Tibial nerve (tissue), 4 donors: ENCODE data around the gene CD247. TPM values are rescaled to one million over a fixed set of nuclear protein-coding genes. Genes with fewer than 3 reads are reported as not detected.

Experiments used
- DNase-seq, 2 donors: peaks; one replicate each; pipeline ENCODE4 v3.0.0-alpha.2; 2019; ENCODE audit warnings: low spot score in 2 of 2
- H3K27ac ChIP-seq, 4 donors: fragments of 200-600 bp; sonication (generic) in 3 of 4; one replicate each; pipeline ENCODE4 v1.5.1; 2017 to 2019; ENCODE audit warnings: mild to moderate bottlenecking in 1 of 4
- H3K27me3 ChIP-seq, 2 donors: fragments of 200-600 bp; sonication (generic) in 1 of 2; one replicate each; pipeline versions ENCODE4 v1.5.1 to v1.6.0; 2017 to 2019
- H3K36me3 ChIP-seq, 3 donors: fragments of 200-600 bp; sonication (generic); one replicate each; pipeline ENCODE4 v1.5.1; 2018 to 2019
- H3K4me1 ChIP-seq, 4 donors: fragments of 200-600 bp; sonication (generic) in 3 of 4; one replicate each; pipeline ENCODE4 v1.5.1; 2017 to 2019
- H3K4me3 ChIP-seq, 4 donors: fragments of 200-600 bp; sonication (generic) in 3 of 4; one replicate each; pipeline ENCODE4 v1.5.1; 2017 to 2019; ENCODE audit warnings: mild to moderate bottlenecking in 1 of 4, moderate library complexity in 1 of 4
- H3K9me3 ChIP-seq, 4 donors: fragments of 200-600 bp; sonication (generic) in 3 of 4; one replicate each; pipeline ENCODE4 v1.5.1; 2017 to 2019
- EP300 ChIP-seq, 2 donors: sonication (generic); formaldehyde crosslinking; IDR thresholded peaks; one replicate each; pipeline ENCODE4 v1.6.1; 2017; ENCODE audit warnings: antibody characterized with exemption in 2 of 2, mild to moderate bottlenecking in 1 of 2
- POLR2A ChIP-seq, 2 donors: fragments of 450-650 bp; IDR thresholded peaks; one replicate each; pipeline ENCODE4 v1.6.1; 2017; ENCODE audit warnings: antibody characterized with exemption in 2 of 2, mild to moderate bottlenecking in 2 of 2, moderate library complexity in 2 of 2
- WGBS, 2 donors: methylation state at CpG; one replicate each; pipeline ENCODE4 v1.1.5; 2018; 5-methylcytosine and 5-hydroxymethylcytosine counted together
- total RNA-seq, 4 donors: library from RNA; depleted of rRNA; stranded (reverse); fragments of >200 nt; gene quantifications; one replicate each; pipeline ENCODE4 v1.1.0, GENCODE V29; 2016
- TF ChIP-seq, protein P1 (sequence below), 5 experiments: fragments of 200-600 bp in 3 of 5; fragments of 450-650 bp in 2 of 5; sonication (generic) in 3 of 5; IDR thresholded peaks; one replicate each; pipeline ENCODE4 v1.5.1; 2016 to 2019; ENCODE audit warnings: antibody characterized with exemption in 5 of 5, mild to moderate bottlenecking in 3 of 5, moderate library complexity in 2 of 5

CD247 gene
- total RNA-seq, 4 donors from 2014 or later, result 1.2 to 1.5 (median 1.4) TPM; not detected in 1

- Histone ChIP-seq H3K4me3 (no peak overlapping the region), H3K36me3 (no peaks in the 10 kb centered on the region), H3K9me3 (no peaks in the 10 kb centered on the region), H3K27me3 (no peaks in the 10 kb centered on the region), H3K4me1 (peaks cover 0 to 3% (median 0%) of the 10 kb centered on the region in 4 donors), H3K27ac (no peak overlapping the region)
- 77 to 79% methylated on average over 7 of the region's 7 CpGs for WGBS, 2 donors
- DNase-seq, result no peak
- TF ChIP-seq, protein P1, sequence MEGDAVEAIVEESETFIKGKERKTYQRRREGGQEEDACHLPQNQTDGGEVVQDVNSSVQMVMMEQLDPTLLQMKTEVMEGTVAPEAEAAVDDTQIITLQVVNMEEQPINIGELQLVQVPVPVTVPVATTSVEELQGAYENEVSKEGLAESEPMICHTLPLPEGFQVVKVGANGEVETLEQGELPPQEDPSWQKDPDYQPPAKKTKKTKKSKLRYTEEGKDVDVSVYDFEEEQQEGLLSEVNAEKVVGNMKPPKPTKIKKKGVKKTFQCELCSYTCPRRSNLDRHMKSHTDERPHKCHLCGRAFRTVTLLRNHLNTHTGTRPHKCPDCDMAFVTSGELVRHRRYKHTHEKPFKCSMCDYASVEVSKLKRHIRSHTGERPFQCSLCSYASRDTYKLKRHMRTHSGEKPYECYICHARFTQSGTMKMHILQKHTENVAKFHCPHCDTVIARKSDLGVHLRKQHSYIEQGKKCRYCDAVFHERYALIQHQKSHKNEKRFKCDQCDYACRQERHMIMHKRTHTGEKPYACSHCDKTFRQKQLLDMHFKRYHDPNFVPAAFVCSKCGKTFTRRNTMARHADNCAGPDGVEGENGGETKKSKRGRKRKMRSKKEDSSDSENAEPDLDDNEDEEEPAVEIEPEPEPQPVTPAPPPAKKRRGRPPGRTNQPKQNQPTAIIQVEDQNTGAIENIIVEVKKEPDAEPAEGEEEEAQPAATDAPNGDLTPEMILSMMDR (IDR thresholded peaks at IDR 0.05), result no peak
- TF ChIP-seq EP300 (IDR thresholded peaks at IDR 0.05), result no peak
- no peak for TF ChIP-seq POLR2A (IDR thresholded peaks at IDR 0.05)
Observed at GRCh38 chr1:167469280-167469965, 48.9 kb downstream of the CD247 start.

GRCh38 chr1:167467752-167468151 is 50.6 kb downstream of the CD247 start:
- no peaks in the 10 kb centered on the region for H3K36me3 ChIP-seq
- no peaks in the 10 kb centered on the region for H3K4me1 ChIP-seq
- WGBS, 2 donors, result 57 to 69% methylated on average over 9 of the region's 9 CpGs
- H3K9me3 ChIP-seq, result no peaks in the 10 kb centered on the region
- no peak overlapping the region for H3K27ac ChIP-seq
- no peak for TF ChIP-seq EP300 (IDR thresholded peaks at IDR 0.05)
- TF ChIP-seq POLR2A (IDR thresholded peaks at IDR 0.05), result no peak
- TF ChIP-seq, protein P1 (IDR thresholded peaks at IDR 0.05), result no peak
- no peak overlapping the region for H3K4me3 ChIP-seq
- DNase-seq, result no peak
- no peaks in the 10 kb centered on the region for H3K27me3 ChIP-seq

- DNase-seq, result no peak
- TF ChIP-seq EP300 (IDR thresholded peaks at IDR 0.05) (no peak), POLR2A (IDR thresholded peaks at IDR 0.05) (no peak)
- TF ChIP-seq, protein P1 (IDR thresholded peaks at IDR 0.05), result no peak
- Histone ChIP-seq H3K27ac (no peak overlapping the region), H3K9me3 (no peaks in the 10 kb centered on the region), H3K4me1 (no peaks in the 10 kb centered on the region), H3K27me3 (no peaks in the 10 kb centered on the region), H3K4me3 (no peak overlapping the region), H3K36me3 (no peaks in the 10 kb centered on the region)
- WGBS, 2 donors, result 81 to 84% methylated on average over 15 of the region's 15 CpGs
Observed at GRCh38 chr1:167467126-167467710, 51.1 kb downstream of the CD247 start.

- no peaks in the 10 kb centered on the region for H3K4me1 ChIP-seq
- no peaks in the 10 kb centered on the region for H3K9me3 ChIP-seq
- no peaks in the 10 kb centered on the region for H3K36me3 ChIP-seq
- H3K4me3 ChIP-seq, result no peak overlapping the region
- no peak overlapping the region for H3K27ac ChIP-seq
- TF ChIP-seq POLR2A (IDR thresholded peaks at IDR 0.05), result no peak
- TF ChIP-seq EP300 (IDR thresholded peaks at IDR 0.05), result no peak
- TF ChIP-seq, protein P1 (IDR thresholded peaks at IDR 0.05), result no peak
- no peak for DNase-seq
- no peaks in the 10 kb centered on the region for H3K27me3 ChIP-seq
- 65 to 67% methylated on average over 1 of the region's 1 CpG for WGBS, 2 donors
Observed at GRCh38 chr1:167465743-167466142, 52.6 kb downstream of the CD247 start.

DNA sequence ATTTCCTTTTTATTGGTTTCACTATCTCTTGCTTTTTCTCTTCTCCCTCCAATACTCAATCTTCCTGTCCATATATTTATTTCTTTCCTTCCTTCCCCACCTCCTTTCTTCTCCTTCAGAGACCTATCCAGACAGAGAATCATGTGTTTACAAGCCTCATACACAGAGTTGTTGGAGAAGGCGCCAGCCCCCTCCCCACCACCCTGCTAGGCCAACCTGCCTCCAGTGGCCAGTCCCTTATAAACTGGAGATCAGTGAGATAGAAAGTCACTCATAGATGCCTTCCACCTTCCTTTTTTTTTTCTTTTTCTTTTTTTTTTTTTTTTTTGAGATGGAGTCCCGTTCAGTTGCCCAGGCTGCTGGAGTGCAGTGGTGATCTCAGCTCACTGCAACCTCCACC is 53.3 kb downstream of the CD247 start:
- Histone ChIP-seq H3K36me3 (no peaks in the 10 kb centered on the region), H3K27ac (no peak overlapping the region), H3K27me3 (no peaks in the 10 kb centered on the region), H3K4me3 (no peak overlapping the region), H3K4me1 (no peaks in the 10 kb centered on the region), H3K9me3 (no peaks in the 10 kb centered on the region)
- DNase-seq, result no peak
- TF ChIP-seq POLR2A (IDR thresholded peaks at IDR 0.05) (no peak), EP300 (IDR thresholded peaks at IDR 0.05) (no peak)
- TF ChIP-seq, protein P1 (IDR thresholded peaks at IDR 0.05), result no peak
- 92 to 98% methylated on average over 2 of the region's 2 CpGs for WGBS, 2 donors
